HUES64 (cell line): ENCODE results near the gene ZNF160.

Source experiments
- H3K27ac ChIP-seq: 2 replicates; pipeline ENCODE4 v1.7.0; 2013; ENCODE audit warnings: low read depth, low read length, inconsistent platforms
- H3K27me3 ChIP-seq: 2 replicates; pipeline ENCODE4 v1.6.1; 2013; ENCODE audit warnings: mild to moderate bottlenecking, low read length; ENCODE audit not compliant: insufficient read depth
- H3K36me3 ChIP-seq: 2 replicates; pipeline ENCODE4 v1.6.1; 2013; ENCODE audit warnings: mild to moderate bottlenecking, low read length; ENCODE audit not compliant: insufficient read depth
- H3K4me1 ChIP-seq: 2 replicates; pipeline ENCODE4 v1.6.1; 2013; ENCODE audit warnings: mild to moderate bottlenecking, low read length, moderate library complexity; ENCODE audit not compliant: insufficient read depth
- H3K4me3 ChIP-seq: 2 replicates; pipeline ENCODE4 v1.5.1; 2013; ENCODE audit warnings: mild to moderate bottlenecking, low read length, moderate library complexity
- H3K9ac ChIP-seq: 2 replicates; pipeline ENCODE4 v1.6.1; 2013; ENCODE audit warnings: mild to moderate bottlenecking, low read depth, low read length
- H3K9me3 ChIP-seq: 2 replicates; pipeline ENCODE4 v1.6.1; 2013; ENCODE audit warnings: low read depth, low read length; ENCODE audit not compliant: insufficient read depth
- WGBS: fragments of 150-250, 120-280 bp; methylation state at CpG from one replicate; pipeline ENCODE4 v1.1.7; 2013; ENCODE audit warnings: missing lambda C conversion rate; 5-methylcytosine and 5-hydroxymethylcytosine counted together

ZNF160 gene

DNA sequence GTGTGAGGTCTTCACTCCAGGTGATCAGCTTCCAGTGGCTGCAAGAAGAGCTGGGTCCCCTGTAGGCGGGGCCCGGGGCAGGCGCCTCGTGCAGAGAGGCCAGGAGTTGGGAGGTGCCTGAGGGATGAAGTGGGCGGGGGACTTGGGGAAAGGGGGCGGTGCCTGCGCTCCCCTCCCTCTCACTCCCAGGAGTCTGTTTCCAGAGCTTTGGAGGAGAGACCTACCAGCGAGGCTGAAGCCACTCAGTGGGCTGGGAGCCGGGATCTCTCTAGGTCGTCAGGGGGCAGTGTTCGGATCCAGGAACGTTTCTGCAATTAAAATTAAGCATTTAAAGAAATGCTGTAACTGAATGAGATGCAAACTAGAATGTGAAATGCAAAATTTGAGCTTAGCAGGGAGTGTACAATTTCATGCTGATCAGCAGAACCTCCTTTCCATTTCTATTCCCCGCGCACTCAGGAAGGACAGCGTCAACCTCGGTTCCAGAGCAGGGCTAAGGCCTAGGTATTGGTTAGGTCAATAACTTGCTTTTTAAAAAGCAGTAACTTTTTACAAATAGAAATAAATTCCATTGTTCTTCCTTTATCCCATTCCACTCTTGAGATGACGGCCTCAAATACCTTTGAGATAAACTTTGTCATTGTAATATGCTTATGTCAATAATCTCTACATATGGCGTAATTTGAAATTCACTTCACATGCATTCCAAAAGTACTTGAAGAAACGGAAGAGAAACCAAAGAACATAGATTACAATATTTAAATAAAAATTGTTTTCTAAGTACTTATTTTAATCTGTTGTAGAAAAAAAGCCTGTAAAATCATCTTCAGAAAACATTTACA lies 11.6 kb downstream of the ZNF160 start:
- H3K36me3 ChIP-seq, result peaks cover 45% of the 10 kb centered on the region
- H3K9ac ChIP-seq, result no peak overlapping the region
- H3K4me3 ChIP-seq, result no peak overlapping the region
- no peaks in the 10 kb centered on the region for H3K9me3 ChIP-seq
- H3K27me3 ChIP-seq, result no peaks in the 10 kb centered on the region
- peaks cover 10% of the 10 kb centered on the region for H3K4me1 ChIP-seq
- WGBS, result 78% methylated on average over 16 of the region's 19 CpGs
- no peak overlapping the region for H3K27ac ChIP-seq

DNA sequence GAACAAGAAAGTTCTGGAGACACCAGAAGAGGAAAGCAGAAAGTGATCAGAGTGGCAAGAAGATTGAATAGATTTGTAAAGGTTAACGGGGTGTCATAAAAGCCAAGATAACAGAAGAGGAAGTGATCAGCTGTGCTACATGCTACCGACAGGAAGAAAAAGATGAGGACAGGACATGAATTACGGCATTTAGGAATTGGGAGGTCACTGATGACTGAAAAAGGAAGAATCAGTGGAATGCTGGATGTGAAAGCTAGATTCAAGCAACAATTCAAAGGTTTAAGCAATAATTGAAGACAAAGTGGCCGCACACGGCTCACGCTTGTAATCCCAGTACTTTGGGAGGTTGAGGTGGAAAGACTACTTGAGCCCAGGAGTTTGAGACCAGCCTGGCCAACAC lies 15.1 kb downstream of the ZNF160 start:
- Histone ChIP-seq H3K36me3 (peaks cover 80% of the 10 kb centered on the region), H3K9ac (no peak overlapping the region), H3K27me3 (no peaks in the 10 kb centered on the region), H3K27ac (no peak overlapping the region), H3K4me1 (no peaks in the 10 kb centered on the region), H3K9me3 (no peaks in the 10 kb centered on the region), H3K4me3 (no peak overlapping the region)
- WGBS, result 93% methylated on average over 6 of the region's 6 CpGs

GRCh38 chr19:53086949-53087348 lies 16.3 kb downstream of the ZNF160 start:
- Histone ChIP-seq H3K36me3 (peaks cover 87% of the 10 kb centered on the region), H3K4me3 (no peak overlapping the region), H3K27me3 (no peaks in the 10 kb centered on the region), H3K9me3 (no peaks in the 10 kb centered on the region; the same call in 1 of the 2 replicates), H3K9ac (no peak overlapping the region), H3K27ac (no peak overlapping the region), H3K4me1 (no peaks in the 10 kb centered on the region)
- WGBS, result 89% methylated on average over 5 of the region's 5 CpGs

DNA sequence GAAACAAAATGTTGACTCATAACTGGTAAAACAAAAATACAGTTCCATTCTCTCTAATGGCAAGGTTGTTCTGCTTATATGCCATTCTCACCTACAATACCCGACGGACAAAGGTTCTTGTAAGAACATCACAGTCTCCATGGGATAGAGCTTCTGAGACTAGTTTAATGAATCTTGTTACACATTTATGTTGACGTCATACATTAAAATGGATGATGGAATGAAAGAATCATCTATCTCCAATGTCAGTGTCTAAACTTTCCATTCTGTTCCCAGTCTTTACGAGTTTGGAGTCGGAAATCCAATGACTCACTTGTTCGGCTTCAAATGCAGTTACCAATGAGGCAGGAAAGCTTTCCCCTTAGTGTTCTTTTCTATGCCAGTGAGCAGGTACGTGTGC lies 17.7 kb downstream of the ZNF160 start:
- no peaks in the 10 kb centered on the region for H3K4me1 ChIP-seq
- peaks cover 4% of the 10 kb centered on the region; the same call in 1 of the 2 replicates for H3K9me3 ChIP-seq
- no peak overlapping the region for H3K9ac ChIP-seq
- no peaks in the 10 kb centered on the region for H3K27me3 ChIP-seq
- WGBS, result 95% methylated on average over 7 of the region's 7 CpGs
- H3K36me3 ChIP-seq, result peaks cover 89% of the 10 kb centered on the region
- no peak overlapping the region for H3K27ac ChIP-seq
- H3K4me3 ChIP-seq, result no peak overlapping the region

DNA sequence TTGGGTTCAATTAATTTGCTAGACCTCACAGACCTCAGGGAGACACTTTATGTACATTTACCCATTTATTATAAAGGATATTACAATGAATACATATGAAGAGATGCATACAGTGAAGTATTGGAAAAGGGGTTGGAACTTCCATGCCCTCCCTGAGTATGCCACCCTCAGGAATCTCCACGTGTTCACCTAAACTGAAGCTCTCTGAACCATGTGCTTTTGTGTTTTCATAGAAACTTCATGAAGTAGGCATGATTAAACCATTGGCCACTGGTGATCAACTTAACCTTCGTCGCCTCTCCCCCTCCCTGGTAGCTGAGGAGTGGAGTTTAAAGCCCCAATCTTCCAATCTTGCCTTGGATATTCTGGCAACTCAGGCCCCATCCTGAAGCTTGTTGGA lies 20.3 kb downstream of the ZNF160 start:
- no peaks in the 10 kb centered on the region for H3K4me1 ChIP-seq
- no peak overlapping the region for H3K9ac ChIP-seq
- no peaks in the 10 kb centered on the region for H3K27me3 ChIP-seq
- 95% methylated on average over 3 of the region's 3 CpGs for WGBS
- H3K36me3 ChIP-seq, result peaks cover 75% of the 10 kb centered on the region
- peaks cover 4% of the 10 kb centered on the region; the same call in 1 of the 2 replicates for H3K9me3 ChIP-seq
- H3K4me3 ChIP-seq, result no peak overlapping the region
- no peak overlapping the region for H3K27ac ChIP-seq

DNA sequence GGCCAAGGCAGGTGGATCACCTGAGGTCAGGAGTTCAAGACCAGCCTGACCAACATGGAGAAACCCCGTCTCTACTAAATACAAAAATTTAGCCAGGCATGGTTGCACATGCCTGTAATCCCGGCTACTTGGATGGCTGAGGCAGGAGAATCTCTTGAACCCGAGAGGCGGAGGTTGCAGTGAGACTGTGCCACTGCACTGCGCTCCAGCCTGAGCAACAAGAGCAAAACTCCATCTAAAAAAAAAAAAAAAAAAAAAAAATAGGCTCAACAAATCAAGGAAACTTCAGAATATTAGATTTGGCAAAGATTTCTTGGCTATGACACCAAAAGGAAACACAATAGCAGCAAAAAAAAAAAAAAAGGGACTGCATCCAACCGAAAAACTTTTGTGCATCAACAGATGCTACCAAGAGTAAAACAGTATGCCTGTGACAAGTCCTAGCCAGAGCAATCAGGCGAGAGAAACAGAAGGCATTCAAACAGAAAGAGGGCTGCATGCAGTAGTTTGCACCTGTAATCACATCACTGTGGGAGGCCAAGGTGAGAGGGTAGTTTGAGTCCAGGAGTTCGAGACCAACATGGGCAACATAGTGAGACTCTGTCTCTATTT lies 23.8 kb downstream of the ZNF160 start:
- H3K36me3 ChIP-seq, result peaks cover 62% of the 10 kb centered on the region
- peaks cover 4% of the 10 kb centered on the region; the same call in 1 of the 2 replicates for H3K9me3 ChIP-seq
- 79% methylated on average over 8 of the region's 8 CpGs for WGBS
- no peak overlapping the region for H3K4me3 ChIP-seq
- H3K4me1 ChIP-seq, result peaks cover 4% of the 10 kb centered on the region; the same call in 1 of the 2 replicates
- no peak overlapping the region for H3K9ac ChIP-seq
- no peaks in the 10 kb centered on the region for H3K27me3 ChIP-seq
- no peak overlapping the region for H3K27ac ChIP-seq

DNA sequence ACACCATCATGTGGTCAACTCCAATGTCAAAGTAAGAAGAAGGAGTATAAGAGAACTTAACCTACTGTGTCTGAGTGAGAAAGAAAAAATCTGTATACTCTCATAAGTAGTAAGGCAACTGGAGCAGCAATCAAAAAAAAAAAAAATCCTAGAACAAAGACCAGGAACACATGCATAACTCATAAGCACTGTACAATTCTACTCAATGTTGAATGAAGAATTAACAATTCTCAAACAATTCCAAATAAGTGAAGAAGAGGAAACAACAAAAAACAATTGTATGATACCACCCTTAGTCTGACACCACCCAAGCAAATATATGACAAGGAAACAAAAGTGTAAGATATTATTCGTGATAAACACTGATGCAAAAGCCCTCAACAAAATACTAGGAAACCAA lies 24.6 kb downstream of the ZNF160 start:
- Histone ChIP-seq H3K4me3 (no peak overlapping the region), H3K36me3 (peaks cover 62% of the 10 kb centered on the region), H3K9ac (no peak overlapping the region), H3K27me3 (no peaks in the 10 kb centered on the region), H3K9me3 (peaks cover 4% of the 10 kb centered on the region; the same call in 1 of the 2 replicates), H3K4me1 (peaks cover 4% of the 10 kb centered on the region; the same call in 1 of the 2 replicates), H3K27ac (no peak overlapping the region)
- 100% methylated on average over 1 of the region's 1 CpG for WGBS

- H3K36me3 ChIP-seq, result peaks cover 63% of the 10 kb centered on the region
- peak overlapping the region; percentile 45; the same call in 1 of the 2 replicates for H3K27ac ChIP-seq
- H3K4me3 ChIP-seq, result no peak overlapping the region
- peaks cover 4% of the 10 kb centered on the region; the same call in 1 of the 2 replicates for H3K4me1 ChIP-seq
- WGBS, result 10% methylated on average over 10 of the region's 10 CpGs
- H3K9me3 ChIP-seq, result peaks cover 10% of the 10 kb centered on the region; the same call in 1 of the 2 replicates
- H3K27me3 ChIP-seq, result no peaks in the 10 kb centered on the region
- H3K9ac ChIP-seq, result no peak overlapping the region
Measured at GRCh38 chr19:53076984-53077383, 26.2 kb downstream of the ZNF160 start.

- Histone ChIP-seq H3K27ac (no peak overlapping the region), H3K36me3 (peaks cover 74% of the 10 kb centered on the region), H3K27me3 (no peaks in the 10 kb centered on the region), H3K4me1 (no peaks in the 10 kb centered on the region), H3K4me3 (no peak overlapping the region), H3K9ac (no peak overlapping the region), H3K9me3 (peaks cover 59% of the 10 kb centered on the region)
- WGBS, result 99% methylated on average over 4 of the region's 5 CpGs
Measured at GRCh38 chr19:53068834-53069233, 34.4 kb downstream of the ZNF160 start.

DNA sequence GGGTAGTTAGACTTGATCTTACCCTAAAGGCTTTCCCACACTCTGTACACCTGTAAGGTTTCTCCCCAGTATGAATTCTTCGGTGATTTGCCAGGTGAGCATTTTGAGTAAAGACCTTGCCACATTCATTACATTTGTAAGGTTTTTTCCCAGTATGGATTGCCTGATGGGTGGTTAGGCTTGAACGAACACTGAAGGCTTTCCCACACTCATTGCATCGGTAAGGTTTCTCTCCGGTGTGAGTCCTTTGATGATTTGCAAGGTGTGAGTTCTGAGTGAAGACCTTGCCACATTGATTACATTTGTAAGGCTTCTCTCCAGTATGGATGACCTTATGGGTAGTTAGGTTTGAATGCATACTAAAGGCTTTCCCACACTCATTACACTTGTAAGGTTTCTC lies 35.0 kb downstream of the ZNF160 start:
- 96% methylated on average over 3 of the region's 4 CpGs for WGBS
- no peaks in the 10 kb centered on the region for H3K27me3 ChIP-seq
- no peak overlapping the region for H3K9ac ChIP-seq
- no peak overlapping the region for H3K4me3 ChIP-seq
- no peak overlapping the region for H3K27ac ChIP-seq
- peaks cover 68% of the 10 kb centered on the region for H3K36me3 ChIP-seq
- no peaks in the 10 kb centered on the region for H3K4me1 ChIP-seq
- H3K9me3 ChIP-seq, result peaks cover 58% of the 10 kb centered on the region

DNA sequence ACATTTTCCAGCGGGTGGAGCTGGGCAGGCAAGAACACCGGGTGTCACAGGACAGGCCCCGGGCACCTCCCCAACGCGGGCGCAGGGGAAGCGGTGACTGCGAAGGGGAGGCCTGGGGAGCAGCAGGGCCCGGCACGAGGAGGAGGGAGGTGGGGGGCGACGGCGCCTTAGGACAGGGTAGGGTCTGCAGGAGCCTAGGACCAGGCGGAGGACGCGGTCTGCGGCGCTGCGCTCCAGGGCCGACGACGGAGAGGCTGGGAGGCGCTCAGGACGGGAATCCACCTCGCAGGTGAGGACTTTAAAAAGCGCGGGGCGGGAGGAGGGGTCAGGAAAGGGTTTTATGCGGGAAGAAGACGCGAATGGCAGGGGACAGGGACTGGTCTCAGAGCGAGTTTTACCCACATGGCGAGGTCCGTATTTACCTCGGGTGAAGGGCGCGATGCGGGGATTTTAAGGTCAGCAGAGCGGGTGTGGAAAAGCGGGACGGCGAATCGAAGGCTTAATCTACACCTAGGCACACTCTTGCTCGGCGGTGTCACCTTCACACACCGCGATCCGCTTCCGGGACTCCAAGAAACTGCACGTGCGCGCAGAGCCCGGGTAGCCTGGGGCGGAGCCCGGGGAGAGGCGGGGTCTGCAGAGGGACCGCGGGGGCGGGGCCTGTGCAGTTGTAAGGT lies 45.2 kb downstream of the ZNF160 start:
- Histone ChIP-seq H3K36me3 (no peaks in the 10 kb centered on the region), H3K27ac (no peak overlapping the region), H3K9me3 (no peaks in the 10 kb centered on the region), H3K4me3 (peak overlapping the region; percentile 53), H3K27me3 (peaks cover 18% of the 10 kb centered on the region), H3K9ac (peak overlapping the region; percentile 61; the same call in 1 of the 2 replicates), H3K4me1 (no peaks in the 10 kb centered on the region)
- 88% methylated on average over 59 of the region's 59 CpGs for WGBS
